ENCODE results near the gene SAXO1.

DNA sequence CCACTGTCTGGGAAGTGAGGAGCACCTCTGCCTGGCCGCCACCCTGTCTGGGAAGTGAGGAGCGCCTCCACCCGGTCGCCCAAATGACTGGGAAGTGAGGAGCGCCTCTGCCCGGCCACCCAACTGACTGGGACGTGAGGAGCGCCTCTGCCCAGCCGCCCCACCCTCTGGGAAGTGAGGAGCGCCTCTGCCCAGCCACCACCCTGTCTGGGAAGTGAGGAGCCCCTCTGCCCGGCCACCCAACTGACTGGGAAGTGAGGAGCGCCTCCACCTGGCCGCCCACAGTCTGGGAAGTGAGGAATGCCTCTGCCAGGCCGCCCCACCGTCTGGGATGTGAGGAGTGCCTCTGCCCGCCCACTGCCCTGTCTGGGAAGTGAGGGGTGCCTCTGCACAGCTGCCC lies 32.9 kb downstream of the SAXO1 start:
- TF ChIP-seq POLR2A (IDR thresholded peaks at IDR 0.05; ENCODE audit: low read depth, low read length) = no peak
- no peak for TF ChIP-seq POLR2AphosphoS5 (IDR thresholded peaks at IDR 0.05; ENCODE audit: low read depth, low read length)
- no peak for TF ChIP-seq PAX5 (IDR thresholded peaks at IDR 0.05; ENCODE audit: insufficient read depth, low read length, severe bottlenecking)

Data from GM12891 (cell line).